ENCODE data around the gene ZNF414.

DNA sequence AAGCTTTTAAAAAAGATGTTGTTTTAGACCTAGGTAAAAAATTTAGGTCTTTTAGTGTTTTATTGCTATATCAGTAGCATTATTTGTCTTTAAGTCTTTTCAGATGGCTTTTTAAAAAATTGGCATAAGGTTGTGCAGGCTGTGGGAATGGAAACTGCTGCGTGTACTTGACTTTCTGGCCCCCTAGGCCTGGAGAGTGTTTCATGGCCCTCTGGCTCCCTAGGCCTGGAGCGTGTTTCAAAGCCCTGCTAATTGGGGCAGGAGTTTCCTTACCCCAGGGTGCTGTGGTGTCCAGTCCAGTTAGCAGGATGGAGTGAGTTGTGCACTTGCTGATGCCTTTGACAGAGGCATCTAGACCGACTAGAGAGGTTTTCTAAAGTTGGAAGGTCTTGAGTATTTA lies 35.4 kb downstream of the ZNF414 start:
- TF ChIP-seq, protein P1, sequence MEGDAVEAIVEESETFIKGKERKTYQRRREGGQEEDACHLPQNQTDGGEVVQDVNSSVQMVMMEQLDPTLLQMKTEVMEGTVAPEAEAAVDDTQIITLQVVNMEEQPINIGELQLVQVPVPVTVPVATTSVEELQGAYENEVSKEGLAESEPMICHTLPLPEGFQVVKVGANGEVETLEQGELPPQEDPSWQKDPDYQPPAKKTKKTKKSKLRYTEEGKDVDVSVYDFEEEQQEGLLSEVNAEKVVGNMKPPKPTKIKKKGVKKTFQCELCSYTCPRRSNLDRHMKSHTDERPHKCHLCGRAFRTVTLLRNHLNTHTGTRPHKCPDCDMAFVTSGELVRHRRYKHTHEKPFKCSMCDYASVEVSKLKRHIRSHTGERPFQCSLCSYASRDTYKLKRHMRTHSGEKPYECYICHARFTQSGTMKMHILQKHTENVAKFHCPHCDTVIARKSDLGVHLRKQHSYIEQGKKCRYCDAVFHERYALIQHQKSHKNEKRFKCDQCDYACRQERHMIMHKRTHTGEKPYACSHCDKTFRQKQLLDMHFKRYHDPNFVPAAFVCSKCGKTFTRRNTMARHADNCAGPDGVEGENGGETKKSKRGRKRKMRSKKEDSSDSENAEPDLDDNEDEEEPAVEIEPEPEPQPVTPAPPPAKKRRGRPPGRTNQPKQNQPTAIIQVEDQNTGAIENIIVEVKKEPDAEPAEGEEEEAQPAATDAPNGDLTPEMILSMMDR (conservative IDR thresholded peaks at IDR 0.05) = no peak
- no peak for TF ChIP-seq EZH2 (IDR thresholded peaks at IDR 0.05; ENCODE audit: low read depth)
